ENCODE measurements around the gene SPTA1.

Gene SPTA1

GRCh38 chr1:158681606-158682005 lies 4.9 kb downstream of the SPTA1 start:
- no peak for DNase-seq

- no peak for DNase-seq
These were observed 7.2 kb downstream of the SPTA1 start for GRCh38 chr1:158679289-158679688.

- no peak for DNase-seq
These were observed 10.8 kb downstream of the SPTA1 start for GRCh38 chr1:158675563-158676323.

GRCh38 chr1:158674302-158674701 lies 12.2 kb downstream of the SPTA1 start:
- no peak for DNase-seq

DNA sequence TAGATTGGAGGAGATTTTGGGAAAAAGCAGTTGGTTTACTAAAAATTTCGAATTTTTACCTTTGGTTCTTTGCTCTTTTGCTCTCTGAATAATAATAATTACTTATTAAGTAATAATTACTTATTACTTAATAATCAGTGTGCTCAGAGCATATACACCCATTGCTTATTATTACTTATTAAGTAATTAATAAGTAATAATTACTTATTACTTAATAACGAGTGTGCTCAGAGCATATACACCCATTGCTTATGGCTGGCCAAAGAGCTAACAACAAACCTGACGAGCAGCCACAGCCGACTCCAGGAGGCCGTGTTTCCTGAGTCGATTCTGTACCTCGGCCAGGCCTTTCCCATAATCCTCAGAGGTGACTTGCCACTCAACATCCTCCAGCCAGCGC lies 20.5 kb downstream of the SPTA1 start:
- no peak for DNase-seq

- DNase-seq = no peak
These were observed 31.9 kb downstream of the SPTA1 start for GRCh38 chr1:158654571-158654970.

GRCh38 chr1:158654086-158654485 lies 32.4 kb downstream of the SPTA1 start:
- DNase-seq = no peak

GRCh38 chr1:158652721-158653334 lies 33.7 kb downstream of the SPTA1 start:
- no peak for DNase-seq

- no peak for DNase-seq
These were observed 37.5 kb downstream of the SPTA1 start for GRCh38 chr1:158649052-158649451.

DNA sequence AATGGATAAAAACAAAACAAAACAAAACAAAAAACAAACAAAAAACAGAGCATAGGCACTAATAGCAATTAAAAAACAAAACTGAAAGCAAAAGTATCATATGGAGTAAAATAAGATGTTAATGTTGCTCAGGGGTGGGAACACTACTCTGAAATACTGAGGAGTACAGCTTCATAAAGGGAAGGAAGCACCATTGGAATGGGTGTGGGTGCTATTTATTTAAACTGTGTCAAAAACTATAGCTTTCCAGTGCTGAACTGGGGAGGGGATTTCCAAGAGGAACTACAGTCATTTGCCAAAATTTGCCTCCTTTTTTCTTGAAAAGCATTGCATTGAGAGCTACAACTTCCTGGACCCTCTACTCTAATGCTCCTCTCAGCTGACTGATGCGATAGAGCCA lies 40.0 kb downstream of the SPTA1 start:
- no peak for DNase-seq

GRCh38 chr1:158644449-158644848 lies 42.1 kb downstream of the SPTA1 start:
- no peak for DNase-seq

- no peak for DNase-seq
These were observed 47.6 kb downstream of the SPTA1 start for GRCh38 chr1:158638904-158639303.

- DNase-seq = no peak
These were observed 48.4 kb downstream of the SPTA1 start for GRCh38 chr1:158638146-158638545.

DNA sequence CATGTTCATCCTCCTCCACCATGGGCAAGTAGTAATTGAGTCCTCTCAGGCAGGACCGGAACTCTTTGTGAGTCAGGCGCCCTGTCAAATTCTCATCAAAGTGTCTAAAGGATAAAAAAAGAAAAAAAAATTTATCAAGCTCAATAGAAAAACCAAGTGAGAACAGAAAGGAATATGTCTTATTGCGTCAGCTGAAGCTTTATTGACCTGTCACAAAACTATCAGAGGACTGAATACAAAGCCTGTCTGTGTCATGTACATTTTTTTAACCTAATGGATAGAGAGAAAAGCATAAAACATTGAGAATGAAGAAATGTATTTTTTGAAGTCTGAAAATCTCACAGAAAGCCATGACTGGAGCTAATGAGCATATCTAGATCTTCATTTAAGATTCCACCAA lies 72.8 kb downstream of the SPTA1 start:
- no peak for DNase-seq

- DNase-seq = no peak
These were observed 74.6 kb downstream of the SPTA1 start for GRCh38 chr1:158611916-158612315.

- DNase-seq = no peak
These were observed 79.2 kb downstream of the SPTA1 start for GRCh38 chr1:158607296-158607695.

DNA sequence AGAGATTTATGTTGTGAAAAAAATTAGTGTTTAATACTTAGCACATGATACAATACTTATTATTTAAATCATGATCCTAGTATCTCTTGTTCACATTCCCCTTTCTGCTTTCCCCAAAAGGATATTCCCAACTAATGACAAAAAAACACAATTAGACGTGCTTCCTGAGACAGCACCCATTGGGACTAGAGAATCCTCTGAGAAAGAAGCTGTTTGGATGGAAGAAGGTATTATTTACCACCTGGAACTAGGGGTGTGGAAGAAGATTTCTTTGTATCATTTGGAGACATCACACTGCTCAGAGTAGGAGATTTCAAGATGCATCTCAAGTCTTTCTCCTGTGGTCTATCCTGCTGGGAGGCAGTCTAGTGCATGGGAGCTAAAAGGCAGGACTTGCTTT lies 81.5 kb downstream of the SPTA1 start, which contains the start of gene OR10Z1:
Gene OR10Z1, plus strand, starts transcription at position 301 of the 400 bp plus-strand sequence. CDS start 1,171 bp downstream, outside the sequence.
- DNase-seq = no peak

DNA sequence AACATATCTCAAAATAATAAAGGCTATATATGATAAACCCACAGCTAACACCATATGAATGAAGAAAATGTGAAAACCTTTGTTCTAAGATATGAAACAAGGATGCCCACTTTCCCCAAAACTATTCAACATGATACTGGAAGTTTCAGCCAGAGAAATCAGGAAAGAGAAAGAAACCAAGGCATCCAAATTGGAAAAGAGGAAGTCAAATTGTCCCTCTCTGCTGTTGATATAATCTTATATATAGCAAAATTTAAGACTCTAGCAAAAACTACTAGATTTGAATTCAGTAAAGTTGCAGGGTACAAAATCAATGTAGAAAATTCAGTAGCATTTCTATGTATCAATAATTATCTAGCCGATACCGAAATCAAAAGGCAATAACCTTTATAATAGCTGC lies 85.8 kb downstream of the SPTA1 start:
- no peak for DNase-seq

DNA sequence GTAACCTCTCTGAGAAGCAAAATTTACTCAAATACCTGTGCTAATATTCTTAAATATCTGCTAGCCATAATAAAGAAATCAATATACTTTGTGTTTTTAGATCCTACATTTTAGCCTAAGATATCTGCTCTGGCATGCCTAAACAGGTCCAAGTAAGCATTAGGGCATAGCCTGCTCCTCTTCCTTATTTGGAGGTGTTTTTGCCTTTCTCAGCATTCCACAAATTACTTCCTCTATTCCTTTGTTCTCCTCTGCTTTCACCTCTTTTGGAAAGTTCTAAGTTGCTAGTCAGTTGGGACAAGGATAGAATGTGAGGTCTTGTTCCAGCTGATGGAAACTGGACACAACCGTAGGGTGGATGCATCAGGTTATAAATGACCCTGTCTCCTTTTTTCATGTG lies 99.6 kb downstream of the SPTA1 start:
- DNase-seq = no peak

DNA sequence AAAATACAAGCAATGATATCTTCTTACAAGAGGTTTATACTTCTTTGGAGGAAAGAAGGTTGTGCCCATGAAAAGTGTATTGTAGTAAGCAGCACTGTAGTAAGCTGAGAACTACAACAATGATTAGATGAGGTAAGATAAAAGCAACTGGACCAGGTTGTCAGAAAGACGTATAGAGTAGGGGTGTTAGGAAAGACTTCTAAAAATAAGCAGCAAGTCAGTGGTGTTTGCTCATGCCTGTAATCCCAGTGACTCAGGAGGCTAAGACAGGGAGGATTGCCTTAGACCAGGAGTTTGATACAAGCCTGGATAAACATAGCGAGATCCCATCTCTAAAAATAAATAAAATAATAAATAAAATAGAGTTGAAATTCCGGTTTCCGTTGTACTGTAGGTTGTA lies 102.6 kb downstream of the SPTA1 start:
- no peak for DNase-seq

DNA sequence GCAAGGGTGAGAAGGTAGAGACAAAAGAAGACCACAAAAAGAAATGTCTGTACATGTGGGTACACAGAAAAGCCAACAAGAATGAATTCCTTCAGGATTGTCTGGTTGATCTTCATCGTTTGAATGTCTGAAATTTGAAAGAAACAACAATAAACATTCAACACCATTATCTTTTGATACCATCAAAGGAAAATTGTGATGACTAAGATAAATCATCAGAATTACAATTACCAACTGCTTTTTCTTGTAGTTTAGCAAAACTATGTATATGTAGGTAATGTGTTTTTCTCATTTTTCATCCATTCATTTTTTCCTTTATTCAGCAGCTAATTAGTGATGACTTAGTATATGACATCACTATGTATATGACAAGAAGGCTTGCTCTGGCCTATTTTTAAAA lies 106.8 kb downstream of the SPTA1 start, which contains the start of gene OR10X1:
Gene OR10X1, minus strand, starts transcription at position 167 of the 400 bp plus-strand sequence. Its CDS starts 0 bp downstream, at position 167.
- no peak for DNase-seq

DNA sequence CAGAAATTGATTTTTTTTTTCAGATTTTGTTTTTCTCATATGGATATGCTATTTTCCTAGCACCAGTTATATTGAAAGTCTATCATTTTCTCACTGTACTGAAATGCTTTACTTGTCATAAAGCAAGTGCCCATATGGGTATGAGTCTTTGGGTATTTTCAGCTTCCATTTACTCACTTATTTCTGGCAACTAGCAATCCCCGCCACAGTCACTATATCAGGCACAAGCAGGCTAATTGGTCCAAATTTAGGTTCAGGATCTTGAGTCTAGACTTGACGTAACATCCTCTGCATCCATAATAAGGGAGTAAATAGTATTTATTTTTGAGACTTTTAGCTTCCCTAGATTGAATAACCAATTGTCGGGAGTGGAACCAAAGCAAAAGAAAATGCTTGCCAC lies 109.0 kb downstream of the SPTA1 start:
- DNase-seq = no peak

GRCh38 chr1:158572226-158572625 lies 114.3 kb downstream of the SPTA1 start:
- no peak for DNase-seq

DNA sequence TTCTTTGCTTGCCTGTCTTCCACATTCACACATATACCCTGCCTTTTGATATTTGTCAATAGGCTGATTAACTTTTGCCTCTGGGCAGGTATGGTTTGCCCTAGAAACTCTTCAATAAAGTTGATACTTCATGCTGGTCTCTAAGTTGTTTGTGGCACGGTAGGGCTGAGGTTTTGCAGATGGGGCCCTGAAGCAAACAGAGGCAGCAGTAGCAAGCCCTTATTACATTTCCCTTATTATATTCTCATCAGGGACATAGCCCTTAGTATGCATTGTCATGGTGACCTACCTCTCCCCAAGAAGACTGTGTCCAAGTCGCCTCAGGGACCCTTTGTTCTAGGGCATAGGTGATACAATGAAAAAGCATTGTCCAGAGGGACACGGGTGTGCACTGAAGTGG lies 116.0 kb downstream of the SPTA1 start, which contains the start of gene OR6P1:
Gene OR6P1, minus strand, starts transcription at position 101 of the 400 bp plus-strand sequence. CDS start 6,976 bp downstream, outside the sequence.
- DNase-seq = no peak
